Lung (tissue), 12 donors: ENCODE measurements around the gene FSHR. TPM values are rescaled to one million over a fixed set of nuclear protein-coding genes. Genes with fewer than 3 reads are reported as not detected.

Source experiments
- ATAC-seq: fragments of 200-7000 bp; cut with Tn5 transposase; one replicate; pipeline ENCODE4 v1.9.1; 2020; ENCODE audit warnings: moderate number of reproducible peaks; ENCODE audit not compliant: insufficient read depth, low FRiP score
- DNase-seq, 3 donors: peaks; one replicate each; pipeline ENCODE4 v3.0.0-alpha.2; 2013 to 2017
- H3K27ac ChIP-seq, 2 donors: one replicate each; pipeline ENCODE4 v1.5.1; 2013; ENCODE audit warnings: mild to moderate bottlenecking in 2 of 2, moderate library complexity in 2 of 2, control low read depth in 1 of 2, inconsistent platforms in 1 of 2, low read depth in 1 of 2, low read length in 1 of 2
- H3K27me3 ChIP-seq, 3 donors: one replicate each; pipeline ENCODE4 v1.5.1; 2013; ENCODE audit warnings: low read length in 2 of 3; ENCODE audit not compliant: control insufficient read depth in 3 of 3, insufficient read depth in 3 of 3
- H3K36me3 ChIP-seq, 4 donors: one replicate each; pipeline ENCODE4 v1.5.1; 2013; ENCODE audit warnings: low read length in 4 of 4, mild to moderate bottlenecking in 1 of 4, moderate library complexity in 1 of 4; ENCODE audit not compliant: control insufficient read depth in 4 of 4, insufficient read depth in 4 of 4
- H3K4me1 ChIP-seq, 5 donors: one replicate each; pipeline ENCODE4 v1.5.1; 2013; ENCODE audit warnings: low read length in 5 of 5, mild to moderate bottlenecking in 2 of 5, moderate library complexity in 1 of 5; ENCODE audit not compliant: control insufficient read depth in 5 of 5, insufficient read depth in 5 of 5
- H3K4me3 ChIP-seq: one replicate; pipeline ENCODE4 v1.5.1; 2013; ENCODE audit warnings: mild to moderate bottlenecking, control low read depth, moderate library complexity
- H3K9ac ChIP-seq, 2 donors: one replicate each; pipeline ENCODE4 v1.5.1; 2013; ENCODE audit warnings: low read length in 2 of 2, control low read depth in 1 of 2; ENCODE audit not compliant: insufficient read depth in 1 of 2
- H3K9me3 ChIP-seq, 4 donors: one replicate each; pipeline ENCODE4 v1.5.1; 2013; ENCODE audit warnings: low read length in 3 of 4, mild to moderate bottlenecking in 1 of 4, moderate library complexity in 1 of 4; ENCODE audit not compliant: control insufficient read depth in 4 of 4, insufficient read depth in 3 of 4
- WGBS, 2 donors: extraction: QIAGEN DNeasy Blood & Tissue Kit; methylation state at CpG; one replicate each; pipeline ENCODE4 v1.1.7; 2013; 5-methylcytosine and 5-hydroxymethylcytosine counted together
- polyA plus RNA-seq, 2 donors: library from polyadenylated mRNA; stranded (reverse); fragments of 200-250 nt; gene quantifications; one replicate each; pipeline ENCODE4 v1.2.1, GENCODE V29; 2013
- total RNA-seq, 2 donors: library from RNA; depleted of rRNA in 1 of 2; stranded (reverse); fragments of >200 nt in 1 of 2; gene quantifications; one replicate each; pipeline ENCODE4 v1.2.1, GENCODE V29; 2014 to 2021
- TF ChIP-seq, protein P1 (sequence below): IDR thresholded peaks from 2 replicates; pipeline ENCODE4 v1.5.1; 2012; ENCODE audit warnings: mild to moderate bottlenecking; ENCODE audit errors: control extremely low read depth, extremely low read depth
- donor health status: control.
- donor health status: control.
- donor health status: Bipolar disorder and iron deficiency.
- donor health status: healthy.
- donor health status: DM: yes; HTN: yes; CAD: no.

FSHR gene
- total and polyA plus RNA-seq, 4 donors = not detected

GRCh38 chr2:49028101-49028500 lies 126.2 kb downstream of the FSHR start:
- Histone ChIP-seq H3K9me3 (no peaks in the 10 kb centered on the region), H3K9ac (no peak overlapping the region), H3K27ac (no peak overlapping the region), H3K4me1 (no peaks in the 10 kb centered on the region), H3K27me3 (no peaks in the 10 kb centered on the region), H3K4me3 (no peak overlapping the region), H3K36me3 (no peaks in the 10 kb centered on the region)
- TF ChIP-seq, protein P1, sequence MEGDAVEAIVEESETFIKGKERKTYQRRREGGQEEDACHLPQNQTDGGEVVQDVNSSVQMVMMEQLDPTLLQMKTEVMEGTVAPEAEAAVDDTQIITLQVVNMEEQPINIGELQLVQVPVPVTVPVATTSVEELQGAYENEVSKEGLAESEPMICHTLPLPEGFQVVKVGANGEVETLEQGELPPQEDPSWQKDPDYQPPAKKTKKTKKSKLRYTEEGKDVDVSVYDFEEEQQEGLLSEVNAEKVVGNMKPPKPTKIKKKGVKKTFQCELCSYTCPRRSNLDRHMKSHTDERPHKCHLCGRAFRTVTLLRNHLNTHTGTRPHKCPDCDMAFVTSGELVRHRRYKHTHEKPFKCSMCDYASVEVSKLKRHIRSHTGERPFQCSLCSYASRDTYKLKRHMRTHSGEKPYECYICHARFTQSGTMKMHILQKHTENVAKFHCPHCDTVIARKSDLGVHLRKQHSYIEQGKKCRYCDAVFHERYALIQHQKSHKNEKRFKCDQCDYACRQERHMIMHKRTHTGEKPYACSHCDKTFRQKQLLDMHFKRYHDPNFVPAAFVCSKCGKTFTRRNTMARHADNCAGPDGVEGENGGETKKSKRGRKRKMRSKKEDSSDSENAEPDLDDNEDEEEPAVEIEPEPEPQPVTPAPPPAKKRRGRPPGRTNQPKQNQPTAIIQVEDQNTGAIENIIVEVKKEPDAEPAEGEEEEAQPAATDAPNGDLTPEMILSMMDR = no peak
- no peak for DNase-seq
- ATAC-seq = no peak
- WGBS, 2 donors = 91 to 92% methylated on average over 3 of the region's 3 CpGs

DNA sequence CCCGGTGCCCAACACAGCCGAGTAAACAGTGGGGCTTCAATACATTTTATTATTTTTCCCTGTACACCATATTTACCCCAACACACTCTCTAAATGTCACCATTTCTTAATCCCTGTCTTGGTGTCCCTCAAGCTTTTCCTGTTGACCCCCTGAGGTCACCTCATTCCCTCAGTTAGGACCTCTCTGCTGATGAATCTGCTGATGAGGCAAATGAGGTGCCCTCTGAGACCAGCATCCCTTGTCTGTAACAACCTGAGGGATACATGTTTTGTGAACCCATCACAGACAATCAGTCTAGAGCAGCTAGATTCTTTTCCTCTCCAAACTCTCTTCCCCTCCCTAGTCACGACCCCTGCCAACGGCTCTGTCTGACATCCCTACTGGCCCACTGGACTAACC lies 127.6 kb downstream of the FSHR start:
- Histone ChIP-seq H3K4me1 (no peaks in the 10 kb centered on the region), H3K36me3 (no peaks in the 10 kb centered on the region), H3K27me3 (no peaks in the 10 kb centered on the region), H3K9me3 (no peaks in the 10 kb centered on the region), H3K9ac (no peak overlapping the region), H3K4me3 (no peak overlapping the region), H3K27ac (no peak overlapping the region)
- DNase-seq (no peak), ATAC-seq (no peak)
- 71 to 87% methylated on average over 4 of the region's 4 CpGs for WGBS, 2 donors
- TF ChIP-seq, protein P1 = no peak

GRCh38 chr2:49021271-49021670 lies 133.0 kb downstream of the FSHR start:
- peak in 2 of 3 donors; percentile 25 to 77 for DNase-seq
- 74 to 77% methylated on average over 2 of the region's 2 CpGs for WGBS, 2 donors

More at GRCh38 chr2:49021271-49021670, 133.0 kb downstream of the FSHR start:
- TF ChIP-seq, protein P1 = no peak
- ATAC-seq = no peak
- peaks cover 0 to 5% (median 0%) of the 10 kb centered on the region in 5 donors for H3K4me1 ChIP-seq
- H3K36me3 ChIP-seq = no peaks in the 10 kb centered on the region
- H3K9ac ChIP-seq = no peak overlapping the region
- no peak overlapping the region for H3K4me3 ChIP-seq
- H3K27ac ChIP-seq = no peak overlapping the region
- no peaks in the 10 kb centered on the region for H3K9me3 ChIP-seq
- no peaks in the 10 kb centered on the region for H3K27me3 ChIP-seq
